ENCODE measurements around the gene SLC38A4. TPM values are rescaled to one million over a fixed set of nuclear protein-coding genes. Genes with fewer than 3 reads are reported as not detected.

SLC38A4 gene
- total and polyA plus RNA-seq, 2 of the 8 experiments (the other 6 are each of a cell fraction or from before 2014, with no cell fraction given): 6.7 to 15.4 TPM

DNA sequence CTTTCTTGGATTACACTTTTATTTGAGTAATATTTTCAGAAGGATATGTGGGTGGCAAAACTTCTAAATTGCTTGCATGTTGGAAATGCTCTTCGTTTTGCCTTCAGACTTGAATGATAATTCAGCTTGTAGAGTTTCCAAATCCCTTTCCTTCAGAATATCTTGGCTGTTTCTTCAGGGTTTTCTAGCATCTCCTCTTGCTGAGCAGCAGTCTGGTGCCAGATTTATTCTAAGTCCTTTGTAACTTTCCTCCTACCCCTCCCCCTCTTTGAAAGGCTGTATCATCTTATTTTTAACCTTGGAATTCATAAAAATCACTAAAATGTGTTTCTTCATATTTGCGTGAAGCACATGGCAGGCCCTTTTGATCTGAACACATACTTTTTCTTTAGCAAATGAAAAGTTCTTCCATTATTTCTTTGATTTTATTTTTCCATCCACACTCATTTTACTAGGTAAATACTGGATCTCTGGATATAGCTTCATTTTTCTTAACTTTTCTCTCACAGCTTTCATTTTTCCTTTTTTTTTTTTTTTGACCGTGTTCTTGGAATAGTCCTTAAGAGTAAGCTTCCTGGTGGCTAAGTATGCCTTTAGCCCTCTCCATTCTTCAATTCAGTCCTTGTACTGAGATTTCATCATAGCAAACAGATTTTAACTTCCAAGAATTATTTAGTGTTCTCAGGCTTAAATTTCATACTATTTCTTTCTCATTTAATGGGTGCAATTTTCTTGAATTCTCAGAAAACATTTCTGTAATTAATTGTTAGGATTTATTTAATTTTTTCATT is 102.0 kb downstream of the SLC38A4 start:
- whole genome bisulfite sequencing, 2 experiments (ENCODE audit: extremely low coverage in 1 of 2, insufficient coverage in 1 of 2, insufficient read length in 1 of 2, insufficient replicate concordance in 2 of 2, low coverage in 1 of 2, low lambda C conversion rate in 2 of 2, missing lambda C conversion rate in 1 of 2): 85% methylated on average over 2 of the region's 3 CpGs; no CpG with 5 or more reads in 1 of the 2 experiments

More for the DNA sequence above, 102.0 kb downstream of the SLC38A4 start:
- H3K79me2 ChIP-seq (ENCODE audit: control insufficient read depth in 1 of 2, insufficient read depth in 2 of 2, low read length in 2 of 2): no peaks in the 10 kb centered on the region
- TF ChIP-seq TCF12 (IDR thresholded peaks at IDR 0.05; ENCODE audit: low read depth, low read length): no peak
- TF ChIP-seq POLR2A (IDR thresholded peaks at IDR 0.05; ENCODE audit: control extremely low read depth in 1 of 2, low read depth in 2 of 2, low read length in 2 of 2): no peak
- TF ChIP-seq HDAC6 (IDR thresholded peaks at IDR 0.05; ENCODE audit: low read depth, low read length): no peak
- no peak for TF ChIP-seq EGR1 (IDR thresholded peaks at IDR 0.05; ENCODE audit: borderline replicate concordance, low read depth, low read length)
- TF ChIP-seq SRF (IDR thresholded peaks at IDR 0.05; ENCODE audit: low read depth, low read length): no peak
- no peak for TF ChIP-seq CREB1 (IDR thresholded peaks at IDR 0.05)
- no peak for TF ChIP-seq CEBPB (IDR thresholded peaks at IDR 0.05; ENCODE audit: low read depth, low read length)
- TF ChIP-seq YY1 (IDR thresholded peaks at IDR 0.05; ENCODE audit: low read depth, low read length): no peak
- TF ChIP-seq EZH2 (IDR thresholded peaks at IDR 0.05; ENCODE audit: low read depth, low read length, severe bottlenecking): no peak
- no peak for TF ChIP-seq SIN3A (conservative IDR thresholded peaks at IDR 0.05 in 1 of 2, IDR thresholded peaks at IDR 0.05 in 1 of 2; ENCODE audit: low read depth in 1 of 2, low read length in 2 of 2)
- H3K4me1 ChIP-seq (replicated peaks in 1 of 4; ENCODE audit: control insufficient read depth in 3 of 4, insufficient read depth in 4 of 4, low read length in 3 of 4): no peaks in the 10 kb centered on the region
- H3K9ac ChIP-seq (replicated peaks in 1 of 4; ENCODE audit: extremely low read depth in 1 of 4, low read depth in 3 of 4, low read length in 3 of 4): no peak overlapping the region
- H3K18ac ChIP-seq (ENCODE audit: extremely low read depth, low read length): no peak overlapping the region
- no peak overlapping the region for H2BK120ac ChIP-seq (replicated peaks; ENCODE audit: low read depth, low read length)
- H4K20me1 ChIP-seq (replicated peaks in 1 of 2; ENCODE audit: control insufficient read depth in 1 of 2, insufficient read depth in 2 of 2, low read length in 2 of 2): no peaks in the 10 kb centered on the region
- H3K79me1 ChIP-seq (ENCODE audit: low read depth, low read length): no peaks in the 10 kb centered on the region
- H3K27ac ChIP-seq (ENCODE audit: low read depth, low read length): no peak overlapping the region
- 0 out of 4 replicates have a peak, but pooled peaks cover 0 to 4% of the 10 kb centered on the region in 2 experiments for H3K9me3 ChIP-seq (ENCODE audit: insufficient read depth in 2 of 2, low read depth in 1 of 2, low read length in 1 of 2)
- no peak overlapping the region for H4K91ac ChIP-seq (replicated peaks; ENCODE audit: insufficient read length, low read length)
- H3K23ac ChIP-seq (ENCODE audit: insufficient read length): no peak overlapping the region
- H3K4me3 ChIP-seq (ENCODE audit: extremely low read depth in 1 of 4, insufficient read depth in 2 of 4, low read depth in 3 of 4, low read length in 4 of 4): no peak overlapping the region
- no peak overlapping the region for H3K4me2 ChIP-seq (ENCODE audit: insufficient read depth in 1 of 2, low read depth in 2 of 2, low read length in 2 of 2)
- no peak overlapping the region for H3K4ac ChIP-seq (replicated peaks; ENCODE audit: insufficient read length, low read depth, low read length)
- ChIA-PET POLR2A (ENCODE audit: partially characterized antibody) (no interaction called here), CTCF (ENCODE audit: partially characterized antibody) (no interaction called here)
- no peak overlapping the region for H2BK5ac ChIP-seq (ENCODE audit: low read depth, low read length)
- H3K36me3 ChIP-seq (ENCODE audit: control insufficient read depth in 2 of 4, insufficient read depth in 4 of 4, low read length in 3 of 4): no peaks in the 10 kb centered on the region
- no peak overlapping the region for H2BK20ac ChIP-seq (ENCODE audit: low read length)
- no peaks in the 10 kb centered on the region for H3K27me3 ChIP-seq (replicated peaks in 1 of 4; ENCODE audit: control insufficient read depth in 3 of 4, extremely low read depth in 1 of 4, insufficient read depth in 3 of 4, low read length in 3 of 4)
- DNase-seq (ENCODE audit: low read depth in 1 of 2, low spot score in 2 of 2): no peak
- H3K56ac ChIP-seq (replicated peaks; ENCODE audit: insufficient read length, low read depth, low read length): no peak overlapping the region
- no peaks in the 10 kb centered on the region for H3K23me2 ChIP-seq (ENCODE audit: low read depth, low read length)
- no peak overlapping the region for H2AK5ac ChIP-seq (ENCODE audit: low read depth, low read length)
- FAIRE-seq: no peak
- H4K5ac ChIP-seq (ENCODE audit: insufficient read length, low read depth, low read length): no peak overlapping the region
- no peak overlapping the region for H2AFZ ChIP-seq (ENCODE audit: low read length)
- H3K14ac ChIP-seq (ENCODE audit: insufficient read length): no peak overlapping the region
- H2BK15ac ChIP-seq (ENCODE audit: low read length): no peak overlapping the region
- H2BK12ac ChIP-seq (ENCODE audit: low read depth, low read length): no peak overlapping the region
- no peak overlapping the region for H4K8ac ChIP-seq (ENCODE audit: extremely low read depth, insufficient read depth, low read length)
